OCI-LY7 (cell line): ENCODE data around the gene POLR2E.

ENCODE experiments used
- CTCF ChIP-seq: fragments of 200-600 bp; sonication (generic); conservative IDR thresholded peaks from 2 replicates; pipeline ENCODE4 v1.5.1; 2014; ENCODE audit warnings: mild to moderate bottlenecking, antibody characterized with exemption, low read length, moderate library complexity, mixed read lengths
- EZH2phosphoT487 ChIP-seq: fragments of 200-600 bp; sonication (generic); IDR thresholded peaks from 2 replicates; pipeline ENCODE4 v1.6.1; 2018; ENCODE audit warnings: low read depth, borderline replicate concordance, mild to moderate bottlenecking, mixed run types, antibody characterized with exemption, low read length, moderate library complexity, mixed read lengths

DNA sequence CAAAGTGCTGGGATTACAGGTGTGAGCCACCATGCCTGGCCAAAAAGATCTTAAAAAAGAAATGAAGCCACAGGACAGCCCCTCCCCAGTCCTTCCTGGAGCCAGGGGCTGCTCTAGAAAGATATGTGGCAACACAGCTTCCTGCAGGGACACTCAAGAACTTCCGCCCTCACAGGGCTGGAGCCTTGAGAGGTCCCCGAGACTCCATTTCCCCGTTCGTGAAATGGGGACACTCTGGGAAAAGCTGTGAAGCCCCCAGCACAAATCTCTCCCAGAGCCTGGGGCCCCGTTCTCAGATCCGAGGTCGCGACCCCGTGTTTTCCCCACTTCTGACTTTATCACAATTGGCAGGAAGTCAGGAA lies 6.1 kb upstream of the POLR2E start:
- no peak for TF ChIP-seq EZH2phosphoT487
- TF ChIP-seq CTCF: no peak
